Esophagus mucosa (tissue), 1 donor: Measurements from ENCODE around the gene GAS7. TPM values are rescaled to one million over a fixed set of nuclear protein-coding genes. Genes with fewer than 3 reads are reported as not detected.

ENCODE experiments used
- ATAC-seq: fragments of 200-7000 bp; cut with Tn5 transposase; one replicate; pipeline ENCODE4 v1.9.1; 2020
- total RNA-seq: library from RNA; stranded (reverse); gene quantifications from one replicate; pipeline ENCODE4 v1.2.4, GENCODE V29; 2023
- donor health status: DM: yes; HTN: yes; CAD: no.

GAS7 gene
- total RNA-seq, 1 donor from 2014 or later: 17.3 TPM

DNA sequence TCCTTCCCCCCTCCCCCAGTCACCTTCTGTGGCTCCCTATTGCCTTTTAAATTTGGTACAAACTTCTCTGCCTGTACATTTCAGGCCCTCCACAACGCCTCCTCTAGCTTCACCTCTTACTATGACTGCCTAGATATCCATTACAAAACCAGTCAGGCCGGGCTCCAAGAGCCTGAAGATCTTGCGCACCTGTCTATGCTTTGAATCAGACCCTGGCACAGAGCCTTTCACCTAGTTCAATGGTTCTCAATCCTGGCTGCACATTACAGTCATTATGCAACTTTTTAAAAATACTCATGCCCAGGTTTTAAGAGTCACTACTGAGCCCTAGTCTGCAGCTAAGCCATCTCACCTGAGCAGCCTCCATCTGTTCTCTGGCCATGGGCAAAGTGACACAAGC is 1.6 kb upstream of the GAS7 start:
- peak; percentile 80 for ATAC-seq

DNA sequence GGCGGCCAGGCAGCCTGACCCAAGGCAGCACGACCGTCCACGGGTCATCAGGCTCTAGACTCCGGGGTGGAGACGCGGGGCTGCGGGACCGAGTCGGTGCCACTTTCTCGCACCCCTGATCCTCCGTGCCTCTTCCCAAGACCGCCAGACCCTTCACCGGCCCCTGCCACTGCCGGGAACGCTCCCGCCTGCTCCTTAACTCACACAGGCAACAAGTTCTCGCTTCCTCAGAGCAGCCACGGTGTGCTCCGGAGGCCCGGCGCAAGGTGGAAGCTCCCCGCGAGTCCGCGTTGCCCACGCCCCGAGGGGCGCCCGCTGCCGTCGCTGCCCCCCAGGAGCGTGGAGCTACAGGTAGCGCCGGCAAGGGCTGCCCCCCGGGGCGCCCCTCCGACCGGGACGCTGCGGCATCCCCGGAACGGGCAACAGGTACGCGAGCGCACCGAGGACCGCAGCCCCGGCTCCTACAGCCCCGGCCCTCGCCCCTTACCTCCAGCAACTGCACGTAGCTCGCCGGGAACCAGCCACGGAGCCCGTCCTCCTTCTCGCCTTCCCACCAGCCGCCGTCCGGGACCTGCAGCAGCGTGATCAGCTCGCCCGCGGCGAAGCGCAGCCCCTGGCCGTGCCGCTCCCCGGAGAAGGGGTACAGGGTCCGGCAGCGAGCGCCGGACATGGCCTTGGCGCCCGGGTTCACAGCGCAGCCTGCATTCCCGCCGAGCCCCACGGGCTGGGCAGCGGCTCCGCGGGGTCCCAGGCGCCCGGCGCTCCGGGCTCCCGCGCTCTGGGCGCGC is 491 bp downstream of the GAS7 start:
- peak; percentile 11 for ATAC-seq

DNA sequence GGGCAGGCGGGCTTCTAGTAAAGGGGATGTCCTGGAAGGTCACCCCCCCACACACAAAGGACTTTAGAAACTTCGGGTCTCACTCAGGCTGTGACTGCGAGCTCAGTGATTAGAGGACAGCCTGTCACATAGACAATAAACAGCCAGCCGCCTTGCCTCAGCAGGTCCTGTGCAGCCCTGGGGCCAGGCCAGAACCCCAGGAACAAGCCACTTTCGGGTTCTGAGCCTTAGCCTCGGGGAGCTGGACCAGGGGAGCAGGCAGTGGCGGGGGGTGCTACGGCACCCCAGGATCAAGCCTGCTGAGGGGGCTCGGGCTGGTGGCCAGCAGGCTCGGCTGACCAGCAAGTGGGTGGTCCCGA is 1.1 kb downstream of the GAS7 start:
- ATAC-seq: no peak

GRCh38 chr17:10196941-10197340 is 1.5 kb downstream of the GAS7 start:
- no peak for ATAC-seq

- ATAC-seq: no peak
These were observed 2.0 kb downstream of the GAS7 start for GRCh38 chr17:10196384-10196895.

- ATAC-seq: no peak
These were observed 3.2 kb downstream of the GAS7 start for GRCh38 chr17:10195090-10195805.

DNA sequence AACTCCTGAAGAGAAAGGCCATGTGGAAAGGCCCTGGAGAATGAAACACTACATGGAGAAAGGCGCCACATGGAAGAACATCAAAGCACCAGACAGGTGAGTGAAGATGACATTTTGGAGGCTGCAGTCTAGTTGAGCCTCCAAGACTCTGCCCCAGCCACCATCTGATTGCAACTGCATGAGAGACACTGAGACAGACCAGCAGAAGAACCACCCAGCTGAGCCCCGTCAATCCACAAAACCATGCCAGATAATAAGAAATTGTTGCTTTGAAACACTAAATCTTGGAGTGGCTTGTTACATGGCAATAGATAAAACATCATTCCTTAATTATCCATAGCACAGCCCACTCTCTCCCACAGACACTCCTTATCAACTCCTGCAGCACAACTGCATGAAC is 4.8 kb downstream of the GAS7 start:
- no peak for ATAC-seq

DNA sequence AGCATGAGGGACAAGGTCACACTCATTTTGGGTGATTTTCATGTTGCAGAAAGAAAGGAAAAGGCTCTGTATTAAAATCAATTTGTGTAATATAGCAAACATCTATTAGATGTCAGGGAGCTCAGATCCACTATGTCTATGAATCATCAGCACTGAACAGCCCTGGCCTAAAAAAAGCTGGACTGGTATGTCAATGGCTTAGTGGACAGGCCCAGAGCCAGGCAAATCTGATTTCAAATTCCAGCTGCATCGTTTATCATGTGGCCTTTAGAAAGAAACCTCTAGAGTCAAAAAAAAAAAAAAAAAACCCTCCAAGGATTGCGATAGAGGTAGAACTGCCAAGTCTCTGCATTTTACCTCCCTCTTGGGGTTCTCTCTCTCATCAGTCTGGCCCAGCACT is 5.4 kb downstream of the GAS7 start:
- no peak for ATAC-seq

DNA sequence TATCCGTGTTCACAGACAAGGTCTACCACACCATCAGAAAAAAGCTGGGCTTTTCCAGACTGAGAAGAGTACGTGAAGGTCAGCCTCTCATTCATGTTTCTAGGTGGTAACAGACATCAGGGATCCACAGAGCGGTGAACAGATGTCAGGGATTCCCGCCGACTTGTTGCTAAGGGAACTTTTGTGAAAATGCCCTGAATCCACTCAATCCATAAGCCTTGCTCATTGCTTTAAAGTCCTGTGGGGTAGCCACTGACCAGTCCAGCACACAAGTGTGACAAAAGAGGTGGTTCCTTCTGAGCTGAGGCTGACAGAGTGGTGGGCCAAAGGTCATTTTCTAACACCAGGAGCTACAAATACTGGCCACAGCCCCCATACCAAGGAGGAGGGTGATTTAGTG is 5.9 kb downstream of the GAS7 start:
- ATAC-seq: no peak

DNA sequence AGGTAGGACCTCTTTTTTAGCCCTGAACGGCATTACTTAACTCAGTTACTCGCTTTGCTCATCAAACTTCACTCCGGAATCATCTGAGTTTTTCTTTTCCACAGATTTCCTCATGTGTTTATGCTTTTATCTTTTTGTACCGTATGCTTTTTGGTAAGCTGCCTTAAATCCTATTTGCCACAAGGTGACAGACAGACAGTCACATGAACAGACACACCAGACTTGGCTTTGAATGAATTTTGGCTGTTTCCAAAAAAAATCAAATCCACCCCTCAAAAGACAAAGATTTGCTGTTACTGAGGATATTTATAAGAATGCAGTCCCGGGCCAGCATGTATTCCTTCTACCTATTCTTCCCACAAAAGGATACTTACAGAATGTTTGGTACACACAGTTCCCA is 10.9 kb downstream of the GAS7 start:
- ATAC-seq: no peak

- no peak for ATAC-seq
These were observed 11.5 kb downstream of the GAS7 start for GRCh38 chr17:10186771-10187410.

- ATAC-seq: no peak
These were observed 14.2 kb downstream of the GAS7 start for GRCh38 chr17:10183931-10184930.

- ATAC-seq: no peak
These were observed 15.6 kb downstream of the GAS7 start for GRCh38 chr17:10182785-10183184.

- ATAC-seq: peak; percentile 10
These were observed 19.9 kb downstream of the GAS7 start for GRCh38 chr17:10178506-10178991.

GRCh38 chr17:10177913-10178505 is 20.4 kb downstream of the GAS7 start:
- peak; percentile 8 for ATAC-seq

DNA sequence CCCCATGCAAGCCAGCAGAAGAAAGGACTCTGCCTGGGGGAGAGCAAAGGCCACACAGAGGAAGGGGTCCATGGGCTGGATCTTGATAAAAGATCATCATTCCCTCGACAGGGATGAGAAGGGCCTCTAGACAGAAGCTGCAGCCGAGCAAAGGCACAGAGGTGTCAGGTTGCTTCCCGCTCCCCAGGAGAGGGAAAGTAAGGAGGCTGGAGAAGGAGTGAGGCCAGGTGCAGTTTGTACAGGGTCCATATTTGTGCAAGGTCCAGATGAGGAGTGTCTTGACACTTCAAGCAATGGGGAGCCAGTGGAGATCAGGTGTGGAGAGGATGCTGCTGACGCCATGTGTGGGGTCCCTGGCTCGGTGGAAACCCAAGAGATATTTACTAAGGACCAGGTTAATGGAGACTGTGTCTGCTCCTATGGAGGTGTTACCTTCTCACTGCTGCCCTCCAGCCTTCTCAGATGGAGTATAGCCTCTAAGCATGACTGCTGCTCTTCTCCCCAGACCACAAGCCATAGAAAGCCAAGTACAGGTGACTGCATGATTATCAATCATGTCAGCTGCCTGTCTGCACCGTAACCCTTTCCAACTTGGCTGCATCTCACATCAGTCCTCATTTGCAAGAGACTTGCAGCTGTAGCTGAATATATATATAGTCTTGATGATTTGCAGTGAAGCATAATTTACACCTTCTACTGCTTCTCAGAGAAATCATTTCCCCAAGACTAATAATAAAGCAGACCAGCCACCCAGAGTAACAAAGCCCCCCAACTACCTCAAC is 21.1 kb downstream of the GAS7 start:
- ATAC-seq: no peak

GRCh38 chr17:10173913-10174312 is 24.5 kb downstream of the GAS7 start:
- peak; percentile 55 for ATAC-seq

DNA sequence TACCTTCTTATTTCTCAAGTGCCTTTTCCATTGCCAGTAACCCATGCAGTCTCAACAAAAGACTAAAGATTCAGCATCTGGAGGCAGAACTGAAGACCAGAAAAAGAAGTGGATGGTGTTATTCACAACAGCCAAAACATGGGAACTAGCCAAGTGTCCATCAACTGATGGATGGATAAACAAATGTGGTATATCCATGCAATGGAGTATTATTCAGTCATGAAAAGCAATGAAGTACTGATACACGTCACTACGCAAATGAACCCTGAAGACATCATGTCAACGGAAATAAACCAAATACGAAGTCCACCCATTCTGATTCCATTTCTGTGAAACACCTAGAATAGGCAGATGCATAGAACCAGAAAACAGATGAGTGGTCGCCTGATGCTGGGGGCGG is 25.6 kb downstream of the GAS7 start:
- ATAC-seq: no peak

GRCh38 chr17:10172241-10172741 is 26.1 kb downstream of the GAS7 start:
- ATAC-seq: no peak

GRCh38 chr17:10171581-10171981 is 26.8 kb downstream of the GAS7 start:
- ATAC-seq: no peak

DNA sequence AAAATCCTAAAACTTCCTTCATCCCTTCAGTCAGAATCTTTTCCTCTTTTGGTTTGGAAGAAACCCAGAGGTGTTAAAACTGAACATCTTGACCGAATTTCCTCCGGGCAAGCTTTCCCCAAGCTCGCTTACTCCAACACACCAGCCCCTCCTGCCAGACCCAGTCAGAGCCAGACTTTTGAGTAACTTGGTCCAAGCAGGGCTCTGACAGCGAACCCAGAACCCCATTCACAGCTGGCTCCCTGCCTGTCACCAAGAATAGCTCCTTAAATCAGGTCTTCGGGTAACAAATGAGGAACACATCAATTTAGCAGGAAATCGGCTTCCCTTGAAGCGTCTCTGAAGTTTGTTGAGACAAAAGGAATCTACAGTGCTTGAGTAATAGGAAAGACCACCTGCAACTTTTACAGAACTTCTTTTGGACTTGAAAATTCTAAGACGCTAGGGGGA is 27.3 kb downstream of the GAS7 start:
- no peak for ATAC-seq
